Hepatocyte (in vitro differentiated cells): ENCODE measurements around the gene NAA40. TPM values are rescaled to one million over a fixed set of nuclear protein-coding genes. Genes with fewer than 3 reads are reported as not detected.

Source experiments
- DNase-seq: peaks from one replicate; pipeline ENCODE4 v3.0.0-alpha.2; 2016; ENCODE audit warnings: low spot score
- H2AFZ ChIP-seq: fragments of 200-600 bp; sonication (generic); 2 replicates; pipeline ENCODE4 v1.6.0; 2016; ENCODE audit warnings: antibody characterized with exemption, mild to moderate bottlenecking
- H3K27ac ChIP-seq: fragments of 200-600 bp; sonication (generic); 2 replicates; pipeline ENCODE4 v1.5.1; 2016; ENCODE audit warnings: mild to moderate bottlenecking
- H3K27me3 ChIP-seq: fragments of 200-600 bp; sonication (generic); 2 replicates; pipeline ENCODE4 v1.6.1; 2016
- H3K36me3 ChIP-seq: fragments of 200-600 bp; sonication (generic); replicated peaks from 2 replicates; pipeline ENCODE4 v1.5.1; 2016; ENCODE audit warnings: low read depth; ENCODE audit not compliant: insufficient read depth
- H3K4me1 ChIP-seq: fragments of 200-600 bp; sonication (generic); 2 replicates; pipeline ENCODE4 v1.5.1; 2016; ENCODE audit warnings: mild to moderate bottlenecking, moderate library complexity; ENCODE audit not compliant: insufficient read depth
- H3K4me2 ChIP-seq: fragments of 200-600 bp; sonication (generic); 2 replicates; pipeline ENCODE4 v1.6.0; 2016
- H3K4me3 ChIP-seq: fragments of 200-600 bp; sonication (generic); 2 replicates; pipeline ENCODE4 v1.5.1; 2016; ENCODE audit warnings: mild to moderate bottlenecking
- H3K79me2 ChIP-seq: fragments of 200-600 bp; sonication (generic); 2 replicates; pipeline ENCODE4 v1.6.0; 2017; ENCODE audit warnings: mild to moderate bottlenecking
- H3K9me2 ChIP-seq: fragments of 200-600 bp; sonication (generic); replicated peaks from 2 replicates; pipeline ENCODE4 v1.6.0; 2017; ENCODE audit warnings: mild to moderate bottlenecking; ENCODE audit not compliant: insufficient read depth
- H3K9me3 ChIP-seq: fragments of 200-600 bp; sonication (generic); 2 replicates; pipeline ENCODE4 v1.5.1; 2016; ENCODE audit warnings: low read depth, mild to moderate bottlenecking
- H4K20me1 ChIP-seq: fragments of 200-600 bp; sonication (generic); 2 replicates; pipeline ENCODE4 v1.6.0; 2016; ENCODE audit warnings: mild to moderate bottlenecking; ENCODE audit not compliant: insufficient read depth, poor library complexity, severe bottlenecking
- CTCF ChIP-seq: fragments of 200-600 bp; sonication (generic); IDR thresholded peaks from 2 replicates; pipeline ENCODE4 v1.5.1; 2016; ENCODE audit warnings: antibody characterized with exemption, mild to moderate bottlenecking; ENCODE audit not compliant: poor library complexity
- EZH2 ChIP-seq: fragments of 200-600 bp; sonication (generic); IDR thresholded peaks from 2 replicates; pipeline ENCODE4 v1.6.1; 2016; ENCODE audit warnings: antibody characterized with exemption, mild to moderate bottlenecking, borderline replicate concordance
- EZH2phosphoT487 ChIP-seq: fragments of 200-600 bp; sonication (generic); IDR thresholded peaks from one replicate; pipeline ENCODE4 v1.6.1; 2018; ENCODE audit warnings: antibody characterized with exemption, mild to moderate bottlenecking, low read depth, moderate library complexity; ENCODE audit not compliant: unreplicated experiment, severe bottlenecking
- WGBS: methylation state at CpG from one replicate; pipeline ENCODE4 v1.1.6; 2016; ENCODE audit warnings: low lambda C conversion rate; ENCODE audit errors: missing lambda C conversion rate; 5-methylcytosine and 5-hydroxymethylcytosine counted together
- polyA plus RNA-seq: library from polyadenylated mRNA; unstranded; fragments of >200 nt; fragmentation: Nextera tagmentation; extraction: Ambion mirVana; gene quantifications from 2 replicates; pipeline ENCODE4 v1.2.1, GENCODE V29; 2016
- total RNA-seq: library from RNA; depleted of rRNA; stranded (reverse); fragments of >200 nt; gene quantifications from 2 replicates; pipeline ENCODE4 v1.2.3, GENCODE V29; 2014

Gene NAA40
- total and polyA plus RNA-seq, 2 experiments from 2014 or later: 15.3 to 16.4 TPM

GRCh38 chr11:64003807-64004589 is 65.2 kb downstream of the NAA40 start:
- Histone ChIP-seq H3K27ac (no peak overlapping the region), H3K4me1 (peaks cover 50% of the 10 kb centered on the region)

GRCh38 chr11:64004590-64004984 is 65.8 kb downstream of the NAA40 start:
- WGBS: 81% methylated on average over 4 of the region's 4 CpGs
- no peak overlapping the region for H2AFZ ChIP-seq
- TF ChIP-seq EZH2phosphoT487 (no peak), EZH2 (no peak), CTCF (no peak)
- no peak overlapping the region for H3K4me3 ChIP-seq
- no peaks in the 10 kb centered on the region for H3K79me2 ChIP-seq
- no peak overlapping the region for H3K27ac ChIP-seq
- H3K4me2 ChIP-seq: no peak overlapping the region
- no peaks in the 10 kb centered on the region for H3K9me3 ChIP-seq
- peaks cover 47% of the 10 kb centered on the region for H3K4me1 ChIP-seq
- H3K9me2 ChIP-seq: no peaks in the 10 kb centered on the region
- peaks cover 5% of the 10 kb centered on the region for H4K20me1 ChIP-seq
- peaks cover 4% of the 10 kb centered on the region for H3K27me3 ChIP-seq
- no peaks in the 10 kb centered on the region for H3K36me3 ChIP-seq
- no peak for DNase-seq

More at GRCh38 chr11:64003807-64004589, 65.2 kb downstream of the NAA40 start:
- Histone ChIP-seq H4K20me1 (peaks cover 7% of the 10 kb centered on the region), H3K9me3 (no peaks in the 10 kb centered on the region), H3K27me3 (peaks cover 4% of the 10 kb centered on the region), H3K4me3 (no peak overlapping the region), H3K79me2 (no peaks in the 10 kb centered on the region), H3K4me2 (no peak overlapping the region), H3K9me2 (no peaks in the 10 kb centered on the region), H3K36me3 (no peaks in the 10 kb centered on the region), H2AFZ (no peak overlapping the region)
- no peak for DNase-seq
- 85% methylated on average over 23 of the region's 23 CpGs for WGBS
- TF ChIP-seq CTCF: no peak
- no peak for TF ChIP-seq EZH2
- TF ChIP-seq EZH2phosphoT487: no peak

- Histone ChIP-seq H3K79me2 (no peaks in the 10 kb centered on the region), H4K20me1 (no peaks in the 10 kb centered on the region), H3K27me3 (peaks cover 4% of the 10 kb centered on the region), H3K27ac (no peak overlapping the region), H3K9me3 (no peaks in the 10 kb centered on the region), H3K4me1 (peaks cover 37% of the 10 kb centered on the region), H3K4me2 (no peak overlapping the region), H2AFZ (no peak overlapping the region), H3K4me3 (no peak overlapping the region), H3K36me3 (no peaks in the 10 kb centered on the region), H3K9me2 (no peaks in the 10 kb centered on the region)
- DNase-seq: no peak
- 98% methylated on average over 4 of the region's 4 CpGs for WGBS
- TF ChIP-seq CTCF (no peak), EZH2phosphoT487 (no peak), EZH2 (no peak)
These were observed 66.9 kb downstream of the NAA40 start for GRCh38 chr11:64005691-64006090.
